Activated T-cell treated with anti-CD3 and anti-CD28 coated beads, Interleukin-2, amount 50 U/mL, for 4 hours (primary cell): Measurements from ENCODE around the gene TAS2R3. TPM values are rescaled to one million over a fixed set of nuclear protein-coding genes. Genes with fewer than 3 reads are reported as not detected.
"Not testable (repeated sequence)": the region's sequence is repeated elsewhere in the genome, so short reads cannot be mapped to it uniquely, and the experiment has no call there.

Experiments used
- ATAC-seq, 2 donors: fragments of 200-7000 bp; cut with Tn5 transposase; one replicate each; pipeline ENCODE4 v1.10.0; 2021
- DNase-seq: peaks from one replicate; pipeline ENCODE4 v3.0.0-alpha.2; 2020
- H3K27me3 Mint-ChIP-seq: one replicate; pipeline ENCODE4 v1.8.0; 2021; ENCODE audit warnings: low read depth, mixed read lengths
- H3K36me3 Mint-ChIP-seq: one replicate; pipeline ENCODE4 v1.8.0; 2022; ENCODE audit warnings: mixed read lengths; ENCODE audit not compliant: insufficient read depth
- H3K4me1 Mint-ChIP-seq: one replicate; pipeline ENCODE4 v1.8.0; 2021; ENCODE audit warnings: low read depth, mixed read lengths
- H3K4me3 Mint-ChIP-seq: one replicate; pipeline ENCODE4 v1.8.0; 2021; ENCODE audit warnings: mild to moderate bottlenecking, moderate library complexity, mixed read lengths
- H3K9me3 Mint-ChIP-seq: one replicate; pipeline ENCODE4 v1.8.0; 2021; ENCODE audit warnings: mixed read lengths
- total RNA-seq, 3 donors: library from RNA; stranded (reverse); gene quantifications; one replicate each; pipeline ENCODE4 v1.2.1, GENCODE V29; 2021

Gene TAS2R3
- total RNA-seq, 3 donors from 2014 or later: 0.29 to 0.61 (median 0.43) TPM

- Mint-ChIP-seq H3K27me3 (no peaks in the 10 kb centered on the region), H3K36me3 (peaks cover 63% of the 10 kb centered on the region), H3K4me3 (no peak overlapping the region), H3K9me3 (peaks cover 25% of the 10 kb centered on the region), H3K4me1 (peaks cover 3% of the 10 kb centered on the region)
- no peak for DNase-seq
- ATAC-seq: no peak
Observed at GRCh38 chr7:141748396-141748795, 15.5 kb upstream of the TAS2R3 start.

- DNase-seq, H3K4me3 Mint-ChIP-seq, H3K27me3 Mint-ChIP-seq, ATAC-seq, H3K4me1 Mint-ChIP-seq: not testable (repeated sequence)
- peaks cover 76% of the 10 kb centered on the region for H3K36me3 Mint-ChIP-seq
- H3K9me3 Mint-ChIP-seq: peaks cover 25% of the 10 kb centered on the region
Observed at GRCh38 chr7:141751904-141752303, 12.0 kb upstream of the TAS2R3 start.

- no peak for ATAC-seq
- H3K36me3 Mint-ChIP-seq: peaks cover 83% of the 10 kb centered on the region
- H3K4me1 Mint-ChIP-seq: no peaks in the 10 kb centered on the region
- H3K4me3 Mint-ChIP-seq: no peak overlapping the region
- peaks cover 25% of the 10 kb centered on the region for H3K9me3 Mint-ChIP-seq
- no peak for DNase-seq
- H3K27me3 Mint-ChIP-seq: no peaks in the 10 kb centered on the region
Observed at GRCh38 chr7:141752634-141753033, 11.3 kb upstream of the TAS2R3 start.

GRCh38 chr7:141754939-141755338, 9.0 kb upstream of the TAS2R3 start:
- Mint-ChIP-seq H3K36me3 (peaks cover 84% of the 10 kb centered on the region), H3K4me3 (no peak overlapping the region), H3K4me1 (no peaks in the 10 kb centered on the region), H3K27me3 (no peaks in the 10 kb centered on the region), H3K9me3 (peaks cover 23% of the 10 kb centered on the region)
- ATAC-seq: peak in 1 of 2 donors; percentile 46
- no peak for DNase-seq

GRCh38 chr7:141770083-141770583, 6.2 kb downstream of the TAS2R3 start:
- not testable (repeated sequence) for H3K4me1 Mint-ChIP-seq, ATAC-seq, H3K4me3 Mint-ChIP-seq, H3K27me3 Mint-ChIP-seq, H3K9me3 Mint-ChIP-seq, DNase-seq
- peaks cover 31% of the 10 kb centered on the region for H3K36me3 Mint-ChIP-seq

GRCh38 chr7:141776374-141776773, 12.5 kb downstream of the TAS2R3 start, which contains the start of gene TAS2R4:
TSS of gene TAS2R4 (plus strand) at chr7:141776674. CDS start at chr7:141778489, 1,815 bp downstream.
- H3K36me3 Mint-ChIP-seq: peaks cover 34% of the 10 kb centered on the region
- no peaks in the 10 kb centered on the region for H3K9me3 Mint-ChIP-seq
- H3K4me1 Mint-ChIP-seq: peaks cover 1% of the 10 kb centered on the region
- no peak for DNase-seq
- no peaks in the 10 kb centered on the region for H3K27me3 Mint-ChIP-seq
- H3K4me3 Mint-ChIP-seq: no peak within 1 kb of the TSS
- ATAC-seq: no peak

GRCh38 chr7:141785706-141786552, 22.0 kb downstream of the TAS2R3 start:
- ATAC-seq (peak; percentile 37 to 66), DNase-seq (no peak)
- no peaks in the 10 kb centered on the region for H3K9me3 Mint-ChIP-seq
- peaks cover 9% of the 10 kb centered on the region for H3K36me3 Mint-ChIP-seq
- H3K27me3 Mint-ChIP-seq: no peaks in the 10 kb centered on the region
- no peak overlapping the region for H3K4me3 Mint-ChIP-seq
- H3K4me1 Mint-ChIP-seq: no peaks in the 10 kb centered on the region

GRCh38 chr7:141788296-141788695, 24.4 kb downstream of the TAS2R3 start:
- Mint-ChIP-seq H3K4me3 (no peak overlapping the region), H3K27me3 (no peaks in the 10 kb centered on the region), H3K9me3 (no peaks in the 10 kb centered on the region), H3K36me3 (peaks cover 16% of the 10 kb centered on the region), H3K4me1 (no peaks in the 10 kb centered on the region)
- DNase-seq (no peak), ATAC-seq (no peak)

- Mint-ChIP-seq H3K4me1 (no peaks in the 10 kb centered on the region), H3K4me3 (no peak within 1 kb of the TSS), H3K36me3 (peaks cover 19% of the 10 kb centered on the region), H3K9me3 (no peaks in the 10 kb centered on the region), H3K27me3 (no peaks in the 10 kb centered on the region)
- ATAC-seq (no peak), DNase-seq (no peak)
Observed at GRCh38 chr7:141789917-141790316, 26.0 kb downstream of the TAS2R3 start, which contains the start of gene TAS2R5. TSS of gene TAS2R5 (plus strand) at chr7:141790217. CDS start at chr7:141790362, 145 bp downstream.

- H3K36me3 Mint-ChIP-seq: peaks cover 25% of the 10 kb centered on the region
- no peaks in the 10 kb centered on the region for H3K4me1 Mint-ChIP-seq
- H3K4me3 Mint-ChIP-seq: no peak overlapping the region
- H3K27me3 Mint-ChIP-seq: no peaks in the 10 kb centered on the region
- no peak for DNase-seq
- no peak for ATAC-seq
- no peaks in the 10 kb centered on the region for H3K9me3 Mint-ChIP-seq
Observed at GRCh38 chr7:141792526-141792925, 28.6 kb downstream of the TAS2R3 start.

Other genes with a start within 250 kb of the TAS2R3 start
- 10 to 100 TPM; 79.9 to 94.5 (median 90.2) TPM for gene AGK, start 212.7 kb upstream of the TAS2R3 start, total RNA-seq
- gene DENND11, start 61.9 kb upstream of the TAS2R3 start, total RNA-seq: 10 to 100 TPM; 15.4 to 16.1 (median 15.8) TPM
- gene WEE2, start 55.7 kb upstream of the TAS2R3 start, total RNA-seq: not detected
- gene SSBP1, start 25.7 kb upstream of the TAS2R3 start, total RNA-seq: 100 to 1,000 TPM; 326 to 387 (median 369) TPM
- under 1 TPM; 0.20 to 0.42 (median 0.22) TPM for gene TAS2R4, start 12.6 kb downstream of the TAS2R3 start, total RNA-seq
- gene TAS2R5, start 26.1 kb downstream of the TAS2R3 start, total RNA-seq: under 1 TPM; 0.20 to 0.69 (median 0.35) TPM
- gene PRSS37, start 77.4 kb downstream of the TAS2R3 start, total RNA-seq: not detected
- gene OR9A4, start 152.3 kb downstream of the TAS2R3 start, total RNA-seq: not detected
- not detected for gene CLEC5A, start 182.9 kb downstream of the TAS2R3 start, total RNA-seq
- not detected for gene TAS2R38, start 209.7 kb downstream of the TAS2R3 start, total RNA-seq
- not detected for gene MGAM, start 231.8 kb downstream of the TAS2R3 start, total RNA-seq